Mesodermal cell (in vitro differentiated cells): Measurements from ENCODE around the gene PCLO.

Source experiments
- H3K27ac ChIP-seq: 2 replicates; pipeline ENCODE4 v1.7.0; 2013; ENCODE audit warnings: mild to moderate bottlenecking, low read depth, low read length, moderate library complexity; ENCODE audit not compliant: severe bottlenecking
- H3K36me3 ChIP-seq: 2 replicates; pipeline ENCODE4 v1.7.1; 2013; ENCODE audit warnings: mild to moderate bottlenecking, low read length, moderate library complexity; ENCODE audit not compliant: control insufficient read depth, insufficient read depth
- H3K4me1 ChIP-seq: one replicate; pipeline ENCODE4 v1.7.1; 2013; ENCODE audit warnings: mild to moderate bottlenecking, low read length; ENCODE audit not compliant: insufficient read depth, control insufficient read depth, poor library complexity, severe bottlenecking
- H3K4me3 ChIP-seq: 2 replicates; pipeline ENCODE4 v1.7.0; 2013; ENCODE audit warnings: low read length, control low read depth, mild to moderate bottlenecking; ENCODE audit not compliant: insufficient read depth, poor library complexity, severe bottlenecking; ENCODE audit errors: extremely low read depth
- H3K9me3 ChIP-seq: 2 replicates; pipeline ENCODE4 v1.7.1; 2013; ENCODE audit warnings: mild to moderate bottlenecking, low read length, moderate library complexity; ENCODE audit not compliant: control insufficient read depth
- WGBS, 2 experiments: methylation state at CpG; one replicate each; pipeline ENCODE4 v1.1.5; 2013; ENCODE audit warnings: missing lambda C conversion rate in 2 of 2; ENCODE audit not compliant: insufficient coverage in 2 of 2; 5-methylcytosine and 5-hydroxymethylcytosine counted together

Gene PCLO

DNA sequence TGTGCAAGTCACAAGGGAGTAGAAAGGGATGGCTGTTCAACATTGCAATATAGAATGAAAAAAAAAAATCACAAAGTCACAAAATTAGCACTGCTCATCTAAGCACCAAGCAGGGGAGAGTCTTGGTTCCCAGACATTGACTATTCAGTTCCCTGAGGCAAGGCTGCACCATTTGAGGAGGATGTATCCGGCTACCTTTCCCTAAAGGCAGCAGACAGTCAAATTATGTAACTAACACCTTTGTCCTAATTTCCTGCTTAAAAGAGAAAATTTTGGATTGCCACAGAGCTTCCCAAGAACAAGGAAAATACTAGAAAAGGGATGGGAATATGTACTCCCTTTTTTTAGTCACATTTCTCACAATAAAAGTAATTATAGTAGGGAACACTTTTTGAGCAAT lies 148.1 kb downstream of the PCLO start:
- H3K4me1 ChIP-seq = no peaks in the 10 kb centered on the region
- 83% methylated on average over 1 of the region's 1 CpG; no CpG with 5 or more reads in 1 of the 2 experiments for WGBS, 2 experiments

DNA sequence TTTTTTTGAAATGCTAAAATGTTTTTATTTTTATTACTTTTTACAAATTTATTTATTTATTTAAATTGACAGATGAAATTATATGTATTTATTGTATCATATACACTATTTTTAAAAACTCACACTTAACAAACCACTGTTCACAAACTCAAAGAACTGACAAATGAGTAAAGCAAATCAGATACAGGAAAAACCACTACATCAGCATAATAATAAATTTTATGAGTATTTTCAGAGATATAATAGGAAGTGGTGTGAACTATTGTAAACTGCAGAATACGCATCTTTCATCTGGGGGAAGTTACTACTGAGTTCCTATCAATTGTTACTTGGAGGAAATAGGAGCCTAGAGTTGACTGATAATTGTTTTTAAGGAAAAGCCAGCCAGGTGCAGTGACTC lies 150.7 kb downstream of the PCLO start:
- H3K4me1 ChIP-seq = no peaks in the 10 kb centered on the region
- 89 to 100% methylated on average over 1 of the region's 1 CpG for WGBS, 2 experiments
- no peak overlapping the region for H3K27ac ChIP-seq
- no peaks in the 10 kb centered on the region for H3K9me3 ChIP-seq
- H3K36me3 ChIP-seq = no peaks in the 10 kb centered on the region
- H3K4me3 ChIP-seq = no peak overlapping the region

More for the DNA sequence above, 148.1 kb downstream of the PCLO start:
- Histone ChIP-seq H3K9me3 (no peaks in the 10 kb centered on the region), H3K36me3 (no peaks in the 10 kb centered on the region), H3K4me3 (no peak overlapping the region), H3K27ac (no peak overlapping the region)

DNA sequence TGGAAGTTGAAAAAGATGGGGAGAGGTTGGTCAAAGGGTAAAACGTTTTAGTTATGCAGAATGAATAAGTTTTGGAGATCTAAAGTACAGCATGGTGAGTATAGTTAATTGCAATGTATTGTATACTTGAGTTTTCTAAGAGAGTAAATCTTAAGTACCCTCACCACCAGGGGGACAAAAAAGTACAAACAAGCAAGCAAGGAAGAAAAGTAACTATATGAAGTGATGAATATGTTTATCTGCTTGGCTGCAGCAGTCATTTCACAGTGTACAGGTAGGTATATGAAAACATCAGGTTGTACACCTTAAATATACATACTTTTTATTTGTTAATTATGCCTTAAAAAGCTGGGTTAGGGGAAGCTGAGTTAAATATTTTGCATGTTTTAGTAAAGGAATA lies 157.3 kb downstream of the PCLO start:
- Histone ChIP-seq H3K4me1 (no peaks in the 10 kb centered on the region), H3K9me3 (peaks cover 2% of the 10 kb centered on the region), H3K27ac (no peak overlapping the region), H3K36me3 (no peaks in the 10 kb centered on the region), H3K4me3 (no peak overlapping the region)
- WGBS, 2 experiments = 20% methylated on average over 1 of the region's 1 CpG; no CpG with 5 or more reads in 1 of the 2 experiments

DNA sequence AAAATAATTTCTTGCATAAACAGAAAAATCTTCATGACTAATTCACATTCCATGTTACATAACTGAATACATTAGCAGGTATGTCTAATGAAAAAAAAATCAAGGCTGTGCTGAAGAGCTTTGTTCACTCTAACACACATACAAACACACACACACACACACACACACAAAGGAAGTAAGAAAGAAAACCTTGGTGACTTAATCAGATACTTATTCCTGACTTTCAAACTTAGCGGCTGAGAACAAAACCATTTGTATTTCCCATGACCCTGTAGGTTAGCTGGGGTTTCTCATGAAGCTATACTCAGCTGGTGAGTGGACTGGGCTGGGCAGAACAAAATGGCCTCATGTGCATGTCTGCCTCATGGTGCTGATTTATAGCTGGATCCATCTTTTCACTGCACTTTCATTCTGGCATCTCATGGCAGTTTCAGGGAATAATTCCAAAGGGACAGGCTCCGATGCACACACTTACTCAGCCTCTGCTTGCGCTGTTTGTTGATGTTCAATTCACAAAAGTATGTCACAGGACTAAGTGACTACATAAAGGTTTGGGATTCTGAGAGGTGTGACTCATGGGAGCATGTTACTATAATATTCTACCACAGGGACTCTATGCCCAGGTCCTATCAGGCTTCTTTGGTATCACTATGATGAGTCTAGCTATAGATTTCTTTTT lies 161.2 kb downstream of the PCLO start:
- Histone ChIP-seq H3K4me1 (no peaks in the 10 kb centered on the region), H3K27ac (no peak overlapping the region), H3K36me3 (no peaks in the 10 kb centered on the region), H3K4me3 (no peak overlapping the region), H3K9me3 (peaks cover 5% of the 10 kb centered on the region)
- 90% methylated on average over 3 of the region's 3 CpGs; no CpG with 5 or more reads in 1 of the 2 experiments for WGBS, 2 experiments

DNA sequence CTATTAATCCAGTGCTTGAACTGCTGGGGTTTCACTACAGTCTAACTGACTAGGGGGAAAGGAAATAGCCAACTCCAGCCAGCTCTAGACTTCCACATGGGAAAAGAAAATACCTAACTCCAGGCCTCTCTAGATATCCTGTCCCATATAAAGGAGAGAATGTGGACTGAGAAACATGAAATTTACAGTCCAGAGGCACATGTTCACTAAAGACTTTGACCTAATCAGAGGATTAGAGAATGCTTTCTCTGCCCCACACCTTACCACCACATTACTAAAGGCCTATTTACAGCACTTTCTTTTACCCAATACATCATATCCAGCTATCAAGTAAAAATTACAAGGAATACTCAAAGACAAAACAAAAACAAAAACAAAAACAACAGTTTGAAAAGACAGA lies 164.2 kb downstream of the PCLO start:
- no peak overlapping the region for H3K4me3 ChIP-seq
- H3K27ac ChIP-seq = no peak overlapping the region
- H3K36me3 ChIP-seq = no peaks in the 10 kb centered on the region
- H3K4me1 ChIP-seq = no peaks in the 10 kb centered on the region
- H3K9me3 ChIP-seq = peaks cover 5% of the 10 kb centered on the region

GRCh38 chr7:82985144-82985802 lies 177.4 kb downstream of the PCLO start:
- WGBS, 2 experiments = no CpG with 5 or more reads among the region's 2 CpGs
- Histone ChIP-seq H3K9me3 (no peaks in the 10 kb centered on the region), H3K36me3 (no peaks in the 10 kb centered on the region), H3K4me1 (no peaks in the 10 kb centered on the region), H3K27ac (no peak overlapping the region), H3K4me3 (no peak overlapping the region)

DNA sequence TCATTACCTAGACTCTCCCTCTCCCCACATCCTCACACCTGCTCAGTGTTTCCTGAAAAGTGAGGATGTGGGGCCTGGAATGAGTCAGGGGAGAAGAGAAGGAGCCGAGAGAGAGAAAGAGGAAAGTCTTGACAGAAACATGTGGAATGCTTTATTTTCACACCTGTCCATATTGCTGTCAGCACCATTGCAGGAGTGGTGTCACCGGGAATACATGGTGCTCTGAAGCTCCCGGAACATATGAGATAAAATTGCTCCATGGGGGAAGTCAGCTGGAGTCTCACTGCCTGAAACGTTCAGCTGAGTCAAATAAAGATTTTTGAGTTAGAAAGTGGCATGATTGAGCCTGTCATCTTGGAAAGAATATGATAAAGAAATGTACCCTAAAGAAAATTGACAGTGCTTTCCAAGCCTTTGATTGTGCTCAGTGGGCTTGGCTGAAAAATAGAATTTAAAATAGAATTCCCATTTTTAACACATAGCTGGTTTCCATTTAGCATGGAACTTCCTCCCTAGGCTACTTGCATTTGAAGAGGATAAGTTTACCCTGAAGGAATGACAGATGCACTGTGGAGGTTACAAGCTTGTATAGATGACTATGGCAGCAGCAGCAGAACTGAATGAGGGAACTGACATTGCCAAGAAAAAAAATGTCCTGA lies 182.4 kb downstream of the PCLO start:
- H3K4me1 ChIP-seq = no peaks in the 10 kb centered on the region
- H3K36me3 ChIP-seq = no peaks in the 10 kb centered on the region
- no peak overlapping the region for H3K27ac ChIP-seq
- H3K9me3 ChIP-seq = no peaks in the 10 kb centered on the region
- 83 to 89% methylated on average over 2 to 3 of the region's 4 CpGs for WGBS, 2 experiments
- no peak overlapping the region for H3K4me3 ChIP-seq

GRCh38 chr7:82975811-82976468 lies 186.7 kb downstream of the PCLO start:
- no peak overlapping the region for H3K27ac ChIP-seq
- no peaks in the 10 kb centered on the region for H3K36me3 ChIP-seq
- H3K9me3 ChIP-seq = no peaks in the 10 kb centered on the region
- WGBS, 2 experiments = no CpG with 5 or more reads among the region's 2 CpGs
- no peaks in the 10 kb centered on the region for H3K4me1 ChIP-seq
- H3K4me3 ChIP-seq = no peak overlapping the region

GRCh38 chr7:82972135-82972534 lies 190.5 kb downstream of the PCLO start:
- Histone ChIP-seq H3K4me1 (no peaks in the 10 kb centered on the region), H3K9me3 (no peaks in the 10 kb centered on the region), H3K4me3 (no peak overlapping the region), H3K27ac (no peak overlapping the region), H3K36me3 (no peaks in the 10 kb centered on the region)
- WGBS, 2 experiments = no CpG with 5 or more reads among the region's 1 CpG

DNA sequence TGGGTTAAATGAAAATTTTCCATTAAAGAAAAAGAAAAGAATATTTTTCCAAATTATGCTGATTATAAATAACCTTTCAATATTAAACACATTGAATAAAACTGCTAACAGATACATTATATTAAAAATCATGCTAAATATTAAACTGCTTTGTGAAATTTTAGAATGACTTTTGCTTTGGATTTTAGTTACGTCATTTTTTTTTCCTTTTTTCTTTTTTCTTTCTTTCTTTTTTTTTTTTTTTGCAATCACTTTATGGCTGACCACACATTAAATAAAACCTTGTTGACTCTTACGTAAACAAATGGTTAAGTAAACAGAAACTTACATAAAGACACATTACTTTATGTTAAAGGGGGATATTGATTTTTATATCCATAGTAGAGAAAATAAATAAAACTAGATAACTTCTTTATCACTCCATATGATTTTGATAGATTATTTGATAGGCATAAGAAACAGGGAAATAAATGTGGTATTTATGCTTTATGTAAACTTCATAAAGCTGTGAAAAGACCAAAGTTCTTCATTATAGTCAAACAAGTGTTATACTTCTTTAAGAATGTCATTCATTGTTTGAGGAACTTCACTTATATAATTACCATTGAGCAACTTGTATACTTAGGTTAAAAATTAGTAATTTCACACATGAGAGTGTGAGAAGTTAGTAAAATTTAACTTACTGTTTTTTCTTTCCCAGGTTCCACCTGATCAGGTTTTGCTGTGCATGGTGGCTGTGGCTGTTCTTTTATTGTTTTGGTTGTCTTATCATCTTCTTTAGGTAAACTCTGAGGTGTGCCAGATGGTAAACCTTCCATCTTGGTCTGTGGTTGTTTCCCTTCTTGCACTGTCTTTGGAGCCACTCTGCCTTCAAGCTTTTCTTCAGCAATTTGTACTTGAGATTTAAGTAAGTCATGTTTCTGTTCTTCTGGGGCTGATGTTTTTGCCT lies 197.3 kb downstream of the PCLO start:
- no peaks in the 10 kb centered on the region for H3K4me1 ChIP-seq
- no peaks in the 10 kb centered on the region for H3K9me3 ChIP-seq
- no peak overlapping the region for H3K4me3 ChIP-seq
- H3K36me3 ChIP-seq = no peaks in the 10 kb centered on the region
- WGBS, 2 experiments = no CpG with 5 or more reads among the region's 2 CpGs
- H3K27ac ChIP-seq = no peak overlapping the region
